NOMO-1 treated with dmso at 0.1 percent for 144 hours (cell line): ENCODE measurements around the gene GALNT10.
"Not testable (repeated sequence)": the region's sequence is repeated elsewhere in the genome, so short reads cannot be mapped to it uniquely, and the experiment has no call there.

Experiments used
- DNase-seq: peaks from one replicate; lab custom pipeline; 2025; ENCODE audit not compliant: unreplicated experiment; lab: John Stamatoyannopoulos, UW

GALNT10 gene

GRCh38 chr5:154190595-154191304 is at the start of gene GALNT10:
Gene GALNT10, plus strand, starts transcription at chr5:154190733. Its CDS starts 134 bp downstream, at chr5:154190867.
- peak; percentile 49 for DNase-seq

- DNase-seq = no peak
Observed at GRCh38 chr5:154141745-154142221, 48.8 kb upstream of the GALNT10 start.

GRCh38 chr5:154143211-154143641 is 47.3 kb upstream of the GALNT10 start:
- DNase-seq = no peak

- no peak for DNase-seq
Observed at GRCh38 chr5:154145268-154145667, 45.3 kb upstream of the GALNT10 start.

GRCh38 chr5:154146409-154146808 is 44.1 kb upstream of the GALNT10 start:
- no peak for DNase-seq

GRCh38 chr5:154147666-154148065 is 42.9 kb upstream of the GALNT10 start:
- DNase-seq = no peak

GRCh38 chr5:154150471-154150870 is 40.1 kb upstream of the GALNT10 start:
- not testable (repeated sequence) for DNase-seq

GRCh38 chr5:154157483-154158378 is 32.8 kb upstream of the GALNT10 start:
- no peak for DNase-seq

- DNase-seq = no peak
Observed at GRCh38 chr5:154158379-154158737, 32.2 kb upstream of the GALNT10 start.

GRCh38 chr5:154159343-154159742 is 31.2 kb upstream of the GALNT10 start:
- no peak for DNase-seq

GRCh38 chr5:154162539-154163151 is 27.9 kb upstream of the GALNT10 start:
- no peak for DNase-seq

GRCh38 chr5:154163327-154164248 is 26.9 kb upstream of the GALNT10 start:
- DNase-seq = no peak

- no peak for DNase-seq
Observed at GRCh38 chr5:154164249-154164581, 26.3 kb upstream of the GALNT10 start.

GRCh38 chr5:154165886-154166285 is 24.6 kb upstream of the GALNT10 start:
- DNase-seq = no peak

- DNase-seq = no peak
Observed at GRCh38 chr5:154166901-154167791, 23.4 kb upstream of the GALNT10 start.

GRCh38 chr5:154168395-154168794 is 22.1 kb upstream of the GALNT10 start:
- DNase-seq = no peak

GRCh38 chr5:154172785-154173184 is 17.7 kb upstream of the GALNT10 start:
- DNase-seq = no peak

- DNase-seq = no peak
Observed at GRCh38 chr5:154174091-154174490, 16.4 kb upstream of the GALNT10 start.

GRCh38 chr5:154176181-154176580 is 14.4 kb upstream of the GALNT10 start:
- DNase-seq = no peak

GRCh38 chr5:154178661-154179060 is 11.9 kb upstream of the GALNT10 start:
- DNase-seq = no peak
